NCI-H2171 (cell line): ENCODE measurements around the gene TNFRSF13B.
A peak's percentile ranks its signal among the peaks of the same experiment; 100 is the strongest.
"Not testable (repeated sequence)": the region's sequence is repeated elsewhere in the genome, so short reads cannot be mapped to it uniquely, and the experiment has no call there.

Experiments
- DNase-seq: peaks from one replicate; lab custom pipeline; 2025; lab: John Stamatoyannopoulos, UW

TNFRSF13B gene

GRCh38 chr17:16987066-16987829 is 15.3 kb upstream of the TNFRSF13B start:
- DNase-seq = no peak

- DNase-seq = no peak
Measured at GRCh38 chr17:16986391-16986790, 14.5 kb upstream of the TNFRSF13B start.

GRCh38 chr17:16981928-16982327 is 10.0 kb upstream of the TNFRSF13B start:
- DNase-seq = no peak

GRCh38 chr17:16980813-16981731 is 9.2 kb upstream of the TNFRSF13B start:
- peak; percentile 66 for DNase-seq

- no peak for DNase-seq
Measured at GRCh38 chr17:16980061-16980460, 8.1 kb upstream of the TNFRSF13B start.

- not testable (repeated sequence) for DNase-seq
Measured at GRCh38 chr17:16979237-16979823, 7.4 kb upstream of the TNFRSF13B start.

- DNase-seq = no peak
Measured at GRCh38 chr17:16977932-16978331, 6.0 kb upstream of the TNFRSF13B start.

- no peak for DNase-seq
Measured at GRCh38 chr17:16976725-16977550, 5.0 kb upstream of the TNFRSF13B start.

GRCh38 chr17:16975744-16976625 is 4.1 kb upstream of the TNFRSF13B start:
- no peak for DNase-seq

GRCh38 chr17:16975277-16975651 is 3.3 kb upstream of the TNFRSF13B start:
- no peak for DNase-seq

- DNase-seq = no peak
Measured at GRCh38 chr17:16974569-16975276, 2.8 kb upstream of the TNFRSF13B start.

GRCh38 chr17:16973760-16974540 is 2.0 kb upstream of the TNFRSF13B start:
- no peak for DNase-seq

- not testable (repeated sequence) for DNase-seq
Measured at GRCh38 chr17:16973043-16973442, 1.1 kb upstream of the TNFRSF13B start.

- no peak for DNase-seq
Measured at GRCh38 chr17:16972346-16972745, 428 bp upstream of the TNFRSF13B start.

GRCh38 chr17:16969931-16970906 is 1.7 kb downstream of the TNFRSF13B start:
- DNase-seq = no peak

- no peak for DNase-seq
Measured at GRCh38 chr17:16968786-16969185, 3.1 kb downstream of the TNFRSF13B start.

GRCh38 chr17:16962804-16963203 is 9.1 kb downstream of the TNFRSF13B start:
- no peak for DNase-seq

- no peak for DNase-seq
Measured at GRCh38 chr17:16961792-16962191, 10.1 kb downstream of the TNFRSF13B start.
